Body of pancreas (tissue), 4 donors: Measurements from ENCODE around the gene DYNC1I1. TPM values are rescaled to one million over a fixed set of nuclear protein-coding genes. Genes with fewer than 3 reads are reported as not detected.

Source experiments
- ATAC-seq: fragments of 150-250 bp; one replicate; pipeline ENCODE4 v1.9.1; 2016
- DNase-seq, 4 donors: peaks; one replicate each; pipeline ENCODE4 v3.0.0-alpha.2; 2019
- H3K27ac ChIP-seq, 4 donors: fragments of 200-600 bp; sonication (generic); 1 replicate in 3 of 4; 2 replicates in 1 of 4; pipeline versions ENCODE4 v1.5.1 to v1.6.1; 2016 to 2019; ENCODE audit warnings: mild to moderate bottlenecking in 1 of 4, mixed read lengths in 1 of 4, moderate library complexity in 1 of 4
- H3K27me3 ChIP-seq, 2 donors: fragments of 200-600 bp; sonication (generic); one replicate each; pipeline ENCODE4 v1.6.0; 2016; ENCODE audit warnings: mild to moderate bottlenecking in 1 of 2
- H3K36me3 ChIP-seq, 2 donors: fragments of 200-600 bp; sonication (generic); replicated peaks in 1 of 2; 2 replicates each; pipeline ENCODE4 v1.5.1; 2016; ENCODE audit warnings: low read depth in 2 of 2; ENCODE audit not compliant: insufficient read depth in 1 of 2
- H3K4me1 ChIP-seq: fragments of 200-600 bp; sonication (generic); one replicate; pipeline ENCODE4 v1.6.0; 2016
- H3K4me3 ChIP-seq, 2 donors: fragments of 200-600 bp; sonication (generic); 1 replicate in 1 of 2; 2 replicates in 1 of 2; pipeline ENCODE4 v1.5.1; 2016 to 2019
- H3K9me3 ChIP-seq, 3 donors: fragments of 200-600 bp; sonication (generic); 1 replicate in 2 of 3; 2 replicates in 1 of 3; pipeline ENCODE4 v1.5.1; 2016
- POLR2A ChIP-seq, 3 donors: fragments of 450-650 bp; IDR thresholded peaks; one replicate each; pipeline ENCODE4 v1.6.1; 2016; ENCODE audit warnings: antibody characterized with exemption in 3 of 3, mild to moderate bottlenecking in 2 of 3
- WGBS, 2 donors: methylation state at CpG; one replicate each; pipeline ENCODE4 v1.1.5; 2017; 5-methylcytosine and 5-hydroxymethylcytosine counted together
- intact Hi-C: fragments of 100-400 bp; cut with DNase I; formaldehyde crosslinking; loops from one replicate; pipeline ENCODE4 v1.15.1; 2023
- total RNA-seq, 2 donors: library from RNA; depleted of rRNA; stranded (reverse); fragments of >200 nt; gene quantifications; one replicate each; pipeline ENCODE4 v1.1.0, GENCODE V29; 2016
- TF ChIP-seq, protein P1 (sequence below), 7 experiments: fragments of 450-650 bp in 4 of 7; fragments of 200-600 bp in 3 of 7; sonication (generic) in 3 of 7; IDR thresholded peaks; one replicate each; pipeline ENCODE4 v1.5.1; 2016 to 2019; ENCODE audit warnings: antibody characterized with exemption in 7 of 7

The DYNC1I1 gene
- total RNA-seq, 2 donors from 2014 or later, result 1.3 to 4.2 TPM

DNA sequence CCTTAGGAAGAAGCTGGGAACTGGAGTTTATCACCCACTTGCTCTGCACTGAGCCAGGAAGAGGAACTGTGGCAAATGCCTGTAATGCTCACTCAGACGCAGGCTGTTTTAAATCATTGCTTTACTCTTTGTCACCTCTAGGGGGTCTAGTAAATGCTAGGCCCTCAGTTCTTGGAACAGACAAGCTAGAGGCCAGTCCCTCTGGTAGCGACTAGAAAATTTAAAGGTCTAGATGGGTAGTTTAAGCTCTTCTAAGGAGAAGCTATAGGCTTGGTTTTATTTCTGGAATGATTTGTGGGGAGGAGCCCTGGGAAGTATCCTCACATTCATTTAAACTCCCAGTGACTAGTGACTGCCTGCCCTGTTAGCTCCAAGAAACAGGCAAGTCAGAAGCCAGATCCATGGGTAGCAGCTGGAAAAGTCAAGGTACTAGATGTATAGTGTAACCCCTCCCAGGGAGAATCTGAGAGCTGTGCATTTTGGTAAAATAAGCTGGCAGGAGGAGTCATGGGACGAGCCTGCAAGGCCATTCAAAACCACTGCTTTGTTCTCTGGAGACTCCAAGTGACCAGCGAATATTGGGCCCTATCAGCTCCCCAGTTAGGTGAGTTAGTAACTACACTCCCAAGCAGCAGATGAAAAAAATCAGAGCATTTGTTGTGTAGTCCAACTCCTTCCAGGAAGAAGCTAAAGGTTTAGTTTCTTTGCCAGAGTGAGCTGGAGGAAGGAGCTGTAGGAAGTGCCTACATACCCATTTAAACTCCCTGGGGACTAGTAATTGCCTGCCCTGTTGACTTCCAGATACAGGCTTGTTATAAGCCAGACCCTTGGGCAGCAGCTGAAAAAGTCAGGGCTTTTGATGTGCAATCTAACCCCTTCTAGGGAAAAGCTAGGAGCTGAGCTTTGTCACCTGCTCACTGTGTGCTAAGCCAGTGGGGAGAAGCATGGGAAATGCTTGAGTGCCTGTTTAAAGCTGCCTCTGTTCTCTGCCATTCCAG is 68.9 kb downstream of the DYNC1I1 start:
- 67 to 79% methylated on average over 4 of the region's 4 CpGs for WGBS, 2 donors
- no peak overlapping the region for H3K27ac ChIP-seq
- DNase-seq (no peak), ATAC-seq (no peak)
- H3K36me3 ChIP-seq, result no peaks in the 10 kb centered on the region
- H3K4me1 ChIP-seq, result no peaks in the 10 kb centered on the region
- no peak overlapping the region for H3K4me3 ChIP-seq
- intact Hi-C loops, result no loop called here
- TF ChIP-seq, protein P1, sequence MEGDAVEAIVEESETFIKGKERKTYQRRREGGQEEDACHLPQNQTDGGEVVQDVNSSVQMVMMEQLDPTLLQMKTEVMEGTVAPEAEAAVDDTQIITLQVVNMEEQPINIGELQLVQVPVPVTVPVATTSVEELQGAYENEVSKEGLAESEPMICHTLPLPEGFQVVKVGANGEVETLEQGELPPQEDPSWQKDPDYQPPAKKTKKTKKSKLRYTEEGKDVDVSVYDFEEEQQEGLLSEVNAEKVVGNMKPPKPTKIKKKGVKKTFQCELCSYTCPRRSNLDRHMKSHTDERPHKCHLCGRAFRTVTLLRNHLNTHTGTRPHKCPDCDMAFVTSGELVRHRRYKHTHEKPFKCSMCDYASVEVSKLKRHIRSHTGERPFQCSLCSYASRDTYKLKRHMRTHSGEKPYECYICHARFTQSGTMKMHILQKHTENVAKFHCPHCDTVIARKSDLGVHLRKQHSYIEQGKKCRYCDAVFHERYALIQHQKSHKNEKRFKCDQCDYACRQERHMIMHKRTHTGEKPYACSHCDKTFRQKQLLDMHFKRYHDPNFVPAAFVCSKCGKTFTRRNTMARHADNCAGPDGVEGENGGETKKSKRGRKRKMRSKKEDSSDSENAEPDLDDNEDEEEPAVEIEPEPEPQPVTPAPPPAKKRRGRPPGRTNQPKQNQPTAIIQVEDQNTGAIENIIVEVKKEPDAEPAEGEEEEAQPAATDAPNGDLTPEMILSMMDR (IDR thresholded peaks at IDR 0.05), result no peak
- TF ChIP-seq POLR2A (IDR thresholded peaks at IDR 0.05), result no peak
- no peaks in the 10 kb centered on the region for H3K27me3 ChIP-seq
- no peaks in the 10 kb centered on the region for H3K9me3 ChIP-seq

DNA sequence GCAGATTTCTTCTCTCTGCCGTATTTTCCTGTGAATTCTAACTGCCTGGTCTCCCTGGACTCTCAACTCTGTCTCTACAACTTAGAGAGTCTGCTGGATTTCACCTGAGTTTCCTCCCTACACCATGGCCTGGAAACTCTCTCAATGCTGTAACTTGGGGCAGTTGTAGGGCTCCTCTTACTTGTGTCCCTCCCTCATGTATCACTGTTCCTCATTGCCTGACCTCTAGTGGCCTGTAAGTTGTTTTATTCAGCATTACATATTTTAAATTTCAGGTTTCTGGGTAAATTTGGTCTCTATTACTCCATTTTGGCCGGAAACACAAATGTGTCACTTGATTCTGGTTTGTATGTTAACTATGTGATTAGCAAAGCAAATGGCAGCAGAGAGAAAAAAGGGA is 70.9 kb downstream of the DYNC1I1 start:
- DNase-seq, result no peak
- TF ChIP-seq, protein P1 (IDR thresholded peaks at IDR 0.05), result no peak
- no peak for TF ChIP-seq POLR2A (IDR thresholded peaks at IDR 0.05)
- Histone ChIP-seq H3K27ac (no peak overlapping the region), H3K4me3 (no peak overlapping the region), H3K9me3 (no peaks in the 10 kb centered on the region), H3K36me3 (no peaks in the 10 kb centered on the region), H3K4me1 (no peaks in the 10 kb centered on the region), H3K27me3 (no peaks in the 10 kb centered on the region)
- intact Hi-C loops, result no loop called here
- WGBS, 2 donors, result 66 to 74% methylated on average over 2 of the region's 2 CpGs
- ATAC-seq, result no peak

GRCh38 chr7:95845007-95845406 is 72.7 kb downstream of the DYNC1I1 start:
- DNase-seq (no peak), ATAC-seq (no peak)
- intact Hi-C loops, result no loop called here
- Histone ChIP-seq H3K36me3 (no peaks in the 10 kb centered on the region), H3K27me3 (no peaks in the 10 kb centered on the region), H3K4me1 (no peaks in the 10 kb centered on the region), H3K27ac (no peak overlapping the region), H3K4me3 (no peak overlapping the region), H3K9me3 (no peaks in the 10 kb centered on the region)
- no peak for TF ChIP-seq POLR2A (IDR thresholded peaks at IDR 0.05)
- TF ChIP-seq, protein P1 (IDR thresholded peaks at IDR 0.05), result no peak

- intact Hi-C loops, result no loop called here
- H3K4me3 ChIP-seq, result no peak overlapping the region
- ATAC-seq (no peak), DNase-seq (no peak)
- H3K27me3 ChIP-seq, result no peaks in the 10 kb centered on the region
- no peak for TF ChIP-seq POLR2A (IDR thresholded peaks at IDR 0.05)
- TF ChIP-seq, protein P1 (IDR thresholded peaks at IDR 0.05), result no peak
- no peaks in the 10 kb centered on the region for H3K9me3 ChIP-seq
- WGBS, 2 donors, result 43 to 44% methylated on average over 4 of the region's 4 CpGs
- H3K36me3 ChIP-seq, result no peaks in the 10 kb centered on the region
- H3K27ac ChIP-seq, result no peak overlapping the region
- no peaks in the 10 kb centered on the region for H3K4me1 ChIP-seq
Measured at GRCh38 chr7:95847061-95847460, 74.7 kb downstream of the DYNC1I1 start.
